ENCODE results near the gene HSPA12B. TPM values are rescaled to one million over a fixed set of nuclear protein-coding genes. Genes with fewer than 3 reads are reported as not detected.
A peak's percentile ranks its signal among the peaks of the same experiment; 100 is the strongest.

The HSPA12B gene
- total RNA-seq, 2 experiments from 2014 or later: 0.08 TPM; not detected in 1

- DNase-seq: no peak
- ChIA-PET POLR2A (interaction anchor here (0.7 to 1.5 kb wide), 2 partner anchors 30 to 40 kb away, joined by 3 to 5 read pairs; no protein-coding TSS in a partner anchor), CTCF (interaction anchor here (0.8 to 2.6 kb wide), 3 partner anchors 10 to 46 kb away, joined by 3 to 13 read pairs (median 5); no protein-coding TSS in a partner anchor)
- no peaks in the 10 kb centered on the region for H3K36me3 Mint-ChIP-seq (ENCODE audit: low read depth)
- H3K9me3 Mint-ChIP-seq: no peaks in the 10 kb centered on the region
- H3K4me3 Mint-ChIP-seq: no peak overlapping the region
- H3K27me3 Mint-ChIP-seq: peaks cover 9% of the 10 kb centered on the region
- no peak overlapping the region for H3K27ac Mint-ChIP-seq
- H3K4me1 Mint-ChIP-seq: peaks cover 9% of the 10 kb centered on the region
Observed at GRCh38 chr20:3707508-3707899, 25.0 kb upstream of the HSPA12B start.

- Mint-ChIP-seq H3K9me3 (no peaks in the 10 kb centered on the region), H3K4me3 (no peak overlapping the region), H3K27me3 (peaks cover 8% of the 10 kb centered on the region), H3K36me3 (ENCODE audit: low read depth) (no peaks in the 10 kb centered on the region), H3K27ac (no peak overlapping the region), H3K4me1 (peaks cover 9% of the 10 kb centered on the region)
- ChIA-PET CTCF (interaction anchor here (0.9 to 2.7 kb wide), 15 partner anchors 10 to 147 kb away, joined by 3 to 56 read pairs (median 8); partner anchors contain the start of gene ADISSP), POLR2A (interaction anchor here (0.6 to 1.0 kb wide), 2 partner anchors 34 to 44 kb away, joined by 3 to 6 read pairs; no protein-coding TSS in a partner anchor)
- no peak for DNase-seq
Observed at GRCh38 chr20:3710011-3710466, 22.4 kb upstream of the HSPA12B start.

GRCh38 chr20:3710703-3711483, 21.6 kb upstream of the HSPA12B start:
- Mint-ChIP-seq H3K4me3 (no peak overlapping the region), H3K36me3 (ENCODE audit: low read depth) (no peaks in the 10 kb centered on the region), H3K27me3 (peaks cover 8% of the 10 kb centered on the region), H3K4me1 (peaks cover 9% of the 10 kb centered on the region), H3K9me3 (no peaks in the 10 kb centered on the region), H3K27ac (no peak overlapping the region)
- ChIA-PET POLR2A (interaction anchor here (0.6 to 1.0 kb wide), 2 partner anchors 34 to 45 kb away, joined by 3 to 6 read pairs; no protein-coding TSS in a partner anchor), CTCF (interaction anchor here (0.6 to 2.7 kb wide), 42 partner anchors 9 to 982 kb away, joined by 3 to 56 read pairs (median 4); partner anchors contain the start of genes ADISSP and ATRN)
- peak; percentile 76 for DNase-seq

GRCh38 chr20:3711484-3711941, 21.0 kb upstream of the HSPA12B start:
- H3K27ac Mint-ChIP-seq: no peak overlapping the region
- H3K4me1 Mint-ChIP-seq: peaks cover 9% of the 10 kb centered on the region
- no peaks in the 10 kb centered on the region for H3K36me3 Mint-ChIP-seq (ENCODE audit: low read depth)
- no peaks in the 10 kb centered on the region for H3K9me3 Mint-ChIP-seq
- ChIA-PET POLR2A (no interaction called here), CTCF (interaction anchor here (0.6 to 2.7 kb wide), 35 partner anchors 8 to 982 kb away, joined by 3 to 56 read pairs (median 4); partner anchors contain the start of genes ADISSP and ATRN)
- DNase-seq: no peak
- peaks cover 8% of the 10 kb centered on the region for H3K27me3 Mint-ChIP-seq
- H3K4me3 Mint-ChIP-seq: no peak overlapping the region

GRCh38 chr20:3712279-3712873, 20.1 kb upstream of the HSPA12B start, which contains the start of gene SIGLEC1:
Gene SIGLEC1 (minus strand): TSS chr20:3712600. CDS start chr20:3707128, 5,472 bp downstream.
- ChIA-PET CTCF (interaction anchor here (1.4 to 1.9 kb wide), 2 partner anchors 36 to 149 kb away, joined by 4 to 6 read pairs; no protein-coding TSS in a partner anchor), POLR2A (no interaction called here)
- no peaks in the 10 kb centered on the region for H3K36me3 Mint-ChIP-seq (ENCODE audit: low read depth)
- H3K4me1 Mint-ChIP-seq: peaks cover 9% of the 10 kb centered on the region
- H3K27me3 Mint-ChIP-seq: peaks cover 8% of the 10 kb centered on the region
- H3K27ac Mint-ChIP-seq: no peak within 1 kb of the TSS
- H3K9me3 Mint-ChIP-seq: no peaks in the 10 kb centered on the region
- DNase-seq: no peak
- H3K4me3 Mint-ChIP-seq: no peak within 1 kb of the TSS

GRCh38 chr20:3714092-3714491, 18.4 kb upstream of the HSPA12B start:
- H3K9me3 Mint-ChIP-seq: no peaks in the 10 kb centered on the region
- ChIA-PET CTCF (interaction anchor here (1.1 kb wide), 1 partner anchor 35 kb away, joined by 3 read pairs; no protein-coding TSS in a partner anchor), POLR2A (no interaction called here)
- H3K36me3 Mint-ChIP-seq (ENCODE audit: low read depth): no peaks in the 10 kb centered on the region
- no peak for DNase-seq
- no peak overlapping the region for H3K27ac Mint-ChIP-seq
- H3K4me3 Mint-ChIP-seq: no peak overlapping the region
- H3K4me1 Mint-ChIP-seq: peaks cover 15% of the 10 kb centered on the region
- H3K27me3 Mint-ChIP-seq: peaks cover 7% of the 10 kb centered on the region

- H3K27ac Mint-ChIP-seq: no peak overlapping the region
- H3K4me1 Mint-ChIP-seq: peaks cover 29% of the 10 kb centered on the region
- peaks cover 19% of the 10 kb centered on the region for H3K27me3 Mint-ChIP-seq
- peaks cover 2% of the 10 kb centered on the region for H3K9me3 Mint-ChIP-seq
- POLR2A ChIA-PET: no interaction called here
- peak; percentile 36 for DNase-seq
- CTCF ChIA-PET: interaction anchor here (0.7 to 1.5 kb wide), 8 partner anchors 29 to 369 kb away, joined by 3 to 10 read pairs (median 5); partner anchors contain the start of gene ADISSP
- no peak overlapping the region for H3K4me3 Mint-ChIP-seq
- no peaks in the 10 kb centered on the region for H3K36me3 Mint-ChIP-seq (ENCODE audit: low read depth)
Observed at GRCh38 chr20:3716195-3716834, 16.2 kb upstream of the HSPA12B start.

GRCh38 chr20:3719046-3719445, 13.4 kb upstream of the HSPA12B start:
- Mint-ChIP-seq H3K27ac (no peak overlapping the region), H3K36me3 (ENCODE audit: low read depth) (no peaks in the 10 kb centered on the region), H3K4me1 (peaks cover 33% of the 10 kb centered on the region), H3K27me3 (peaks cover 32% of the 10 kb centered on the region), H3K4me3 (no peak overlapping the region), H3K9me3 (peaks cover 2% of the 10 kb centered on the region)
- DNase-seq: no peak
- POLR2A ChIA-PET: interaction anchor here (1.0 kb wide), 1 partner anchor 52 kb away, joined by 3 read pairs; no protein-coding TSS in a partner anchor
- CTCF ChIA-PET: interaction anchor here (1.9 kb wide), 1 partner anchor 8 kb away, joined by 16 read pairs; no protein-coding TSS in a partner anchor

- no peak overlapping the region for H3K4me3 Mint-ChIP-seq
- peaks cover 2% of the 10 kb centered on the region for H3K9me3 Mint-ChIP-seq
- no peaks in the 10 kb centered on the region for H3K36me3 Mint-ChIP-seq (ENCODE audit: low read depth)
- peaks cover 35% of the 10 kb centered on the region for H3K4me1 Mint-ChIP-seq
- peaks cover 40% of the 10 kb centered on the region for H3K27me3 Mint-ChIP-seq
- no peak for DNase-seq
- H3K27ac Mint-ChIP-seq: peak overlapping the region; percentile 33
- POLR2A ChIA-PET: interaction anchor here (1.0 kb wide), 1 partner anchor 53 kb away, joined by 3 read pairs; no protein-coding TSS in a partner anchor
- CTCF ChIA-PET: interaction anchor here (0.7 to 1.9 kb wide), 4 partner anchors 9 to 117 kb away, joined by 3 to 16 read pairs (median 4); no protein-coding TSS in a partner anchor
Observed at GRCh38 chr20:3720068-3720467, 12.4 kb upstream of the HSPA12B start.

GRCh38 chr20:3720626-3721025, 11.9 kb upstream of the HSPA12B start:
- Mint-ChIP-seq H3K36me3 (ENCODE audit: low read depth) (no peaks in the 10 kb centered on the region), H3K27me3 (peaks cover 40% of the 10 kb centered on the region), H3K4me3 (no peak overlapping the region), H3K27ac (peak overlapping the region; percentile 33), H3K9me3 (peaks cover 2% of the 10 kb centered on the region), H3K4me1 (peaks cover 35% of the 10 kb centered on the region)
- CTCF ChIA-PET: interaction anchor here (0.8 to 1.9 kb wide), 3 partner anchors 10 to 29 kb away, joined by 3 to 16 read pairs (median 4); no protein-coding TSS in a partner anchor
- POLR2A ChIA-PET: no interaction called here
- DNase-seq: no peak

- CTCF ChIA-PET: interaction anchor here (1.0 kb wide), 1 partner anchor 22 kb away, joined by 5 read pairs; no protein-coding TSS in a partner anchor
- no peak for DNase-seq
- Mint-ChIP-seq H3K36me3 (ENCODE audit: low read depth) (no peaks in the 10 kb centered on the region), H3K27me3 (peaks cover 45% of the 10 kb centered on the region), H3K4me1 (peaks cover 35% of the 10 kb centered on the region), H3K4me3 (no peak overlapping the region), H3K9me3 (peaks cover 2% of the 10 kb centered on the region), H3K27ac (no peak overlapping the region)
- POLR2A ChIA-PET: no interaction called here
Observed at GRCh38 chr20:3721912-3722311, 10.6 kb upstream of the HSPA12B start.

GRCh38 chr20:3723284-3723683, 9.2 kb upstream of the HSPA12B start:
- Mint-ChIP-seq H3K4me3 (no peak overlapping the region), H3K27ac (no peak overlapping the region), H3K27me3 (peaks cover 52% of the 10 kb centered on the region), H3K9me3 (peaks cover 2% of the 10 kb centered on the region), H3K36me3 (ENCODE audit: low read depth) (no peaks in the 10 kb centered on the region), H3K4me1 (peaks cover 32% of the 10 kb centered on the region)
- ChIA-PET CTCF (interaction anchor here (1.1 kb wide), 1 partner anchor 12 kb away, joined by 3 read pairs; no protein-coding TSS in a partner anchor), POLR2A (no interaction called here)
- no peak for DNase-seq

All from activated CD4-positive, alpha-beta memory T cell treated with anti-CD3 and anti-CD28 coated beads, Interleukin-2, amount 10 ng/mL, durations not matched to agents 7 days and 5 days (primary cell).